GM19193 (cell line): ENCODE results near the gene LCN9.

Experiments used
- POLR2A ChIP-seq: IDR thresholded peaks from 4 replicates; pipeline ENCODE4 v1.6.1; 2011; ENCODE audit not compliant: insufficient read depth, insufficient read length; ENCODE audit errors: extremely low read depth

Gene LCN9

GRCh38 chr9:135698236-135698635 is 35.1 kb downstream of the LCN9 start:
- TF ChIP-seq POLR2A = no peak

GRCh38 chr9:135698767-135699166 is 35.7 kb downstream of the LCN9 start:
- no peak for TF ChIP-seq POLR2A

- no peak for TF ChIP-seq POLR2A
Measured at GRCh38 chr9:135699440-135699839, 36.3 kb downstream of the LCN9 start, which contains the start of gene SOHLH1. Gene SOHLH1 (minus strand): TSS chr9:135699481. CDS start chr9:135699467, 14 bp downstream.

GRCh38 chr9:135700525-135700924 is 37.4 kb downstream of the LCN9 start:
- TF ChIP-seq POLR2A = no peak

GRCh38 chr9:135701067-135701958 is 38.2 kb downstream of the LCN9 start:
- TF ChIP-seq POLR2A = no peak

- TF ChIP-seq POLR2A = no peak
Measured at GRCh38 chr9:135701959-135702721, 39.0 kb downstream of the LCN9 start, which contains the start of gene KCNT1. Gene KCNT1 (plus strand): TSS chr9:135702185. CDS start chr9:135702259, 74 bp downstream.

GRCh38 chr9:135703726-135704125 is 40.6 kb downstream of the LCN9 start:
- TF ChIP-seq POLR2A = no peak

GRCh38 chr9:135704483-135704882 is 41.4 kb downstream of the LCN9 start:
- no peak for TF ChIP-seq POLR2A

GRCh38 chr9:135705376-135705775 is 42.3 kb downstream of the LCN9 start:
- TF ChIP-seq POLR2A = no peak

- no peak for TF ChIP-seq POLR2A
Measured at GRCh38 chr9:135706288-135706687, 43.2 kb downstream of the LCN9 start.

- TF ChIP-seq POLR2A = no peak
Measured at GRCh38 chr9:135707252-135708138, 44.4 kb downstream of the LCN9 start.

- no peak for TF ChIP-seq POLR2A
Measured at GRCh38 chr9:135708164-135708563, 45.1 kb downstream of the LCN9 start.

- no peak for TF ChIP-seq POLR2A
Measured at GRCh38 chr9:135711391-135711790, 48.3 kb downstream of the LCN9 start.

- no peak for TF ChIP-seq POLR2A
Measured at GRCh38 chr9:135711881-135712280, 48.8 kb downstream of the LCN9 start.
